Uterus (tissue), 2 donors: ENCODE measurements around the gene SOX10.

Experiments
- POLR2A ChIP-seq, 2 donors: fragments of 450-650 bp; IDR thresholded peaks; one replicate each; pipeline ENCODE4 v1.6.1; 2016; ENCODE audit warnings: antibody characterized with exemption in 2 of 2, mild to moderate bottlenecking in 1 of 2, moderate library complexity in 1 of 2
- TF ChIP-seq, protein P1 (sequence below), 4 experiments: fragments of 200-600 bp in 2 of 4; fragments of 450-650 bp in 2 of 4; sonication (generic) in 2 of 4; IDR thresholded peaks; one replicate each; pipeline ENCODE4 v1.5.1; 2016 to 2019; ENCODE audit warnings: antibody characterized with exemption in 4 of 4, mild to moderate bottlenecking in 2 of 4, moderate library complexity in 1 of 4

DNA sequence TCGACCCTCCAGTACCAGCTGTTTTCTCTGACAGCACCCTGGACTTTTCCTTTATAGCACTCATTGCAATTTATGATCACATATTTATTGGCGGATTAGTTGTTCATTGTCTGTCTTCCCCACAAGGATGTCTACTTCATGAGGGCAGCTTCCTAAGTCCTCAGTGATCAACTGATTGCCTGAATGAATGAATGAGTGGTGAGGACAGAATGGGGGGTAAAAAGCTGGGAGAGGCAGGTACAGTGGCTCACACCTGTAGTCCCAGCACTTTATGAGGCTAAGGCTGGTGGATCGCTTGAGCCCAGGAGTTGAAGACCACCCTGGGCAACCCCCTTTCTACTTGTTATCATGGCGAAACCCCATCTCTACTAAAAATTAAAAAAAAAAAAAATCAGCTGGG is 11.1 kb upstream of the SOX10 start:
- no peak for TF ChIP-seq POLR2A (IDR thresholded peaks at IDR 0.05)
- TF ChIP-seq, protein P1, sequence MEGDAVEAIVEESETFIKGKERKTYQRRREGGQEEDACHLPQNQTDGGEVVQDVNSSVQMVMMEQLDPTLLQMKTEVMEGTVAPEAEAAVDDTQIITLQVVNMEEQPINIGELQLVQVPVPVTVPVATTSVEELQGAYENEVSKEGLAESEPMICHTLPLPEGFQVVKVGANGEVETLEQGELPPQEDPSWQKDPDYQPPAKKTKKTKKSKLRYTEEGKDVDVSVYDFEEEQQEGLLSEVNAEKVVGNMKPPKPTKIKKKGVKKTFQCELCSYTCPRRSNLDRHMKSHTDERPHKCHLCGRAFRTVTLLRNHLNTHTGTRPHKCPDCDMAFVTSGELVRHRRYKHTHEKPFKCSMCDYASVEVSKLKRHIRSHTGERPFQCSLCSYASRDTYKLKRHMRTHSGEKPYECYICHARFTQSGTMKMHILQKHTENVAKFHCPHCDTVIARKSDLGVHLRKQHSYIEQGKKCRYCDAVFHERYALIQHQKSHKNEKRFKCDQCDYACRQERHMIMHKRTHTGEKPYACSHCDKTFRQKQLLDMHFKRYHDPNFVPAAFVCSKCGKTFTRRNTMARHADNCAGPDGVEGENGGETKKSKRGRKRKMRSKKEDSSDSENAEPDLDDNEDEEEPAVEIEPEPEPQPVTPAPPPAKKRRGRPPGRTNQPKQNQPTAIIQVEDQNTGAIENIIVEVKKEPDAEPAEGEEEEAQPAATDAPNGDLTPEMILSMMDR (IDR thresholded peaks at IDR 0.05): no peak
